Measurements from ENCODE around the gene CSTB. TPM values are rescaled to one million over a fixed set of nuclear protein-coding genes. Genes with fewer than 3 reads are reported as not detected.

CSTB gene
- total RNA-seq, 2 donors from 2014 or later = 13.3 to 34.7 TPM

- Histone ChIP-seq H3K4me1 (replicated peaks) (no peaks in the 10 kb centered on the region), H3K27me3 (replicated peaks; ENCODE audit: insufficient read depth) (no peaks in the 10 kb centered on the region), H3K36me3 (no peaks in the 10 kb centered on the region), H3K4me3 (no peak overlapping the region), H3K27ac (no peak overlapping the region), H3K9me3 (no peaks in the 10 kb centered on the region)
- WGBS = 82% methylated on average over 17 of the region's 17 CpGs
- DNase-seq (ENCODE audit: low spot score) = no peak
- TF ChIP-seq POLR2A (IDR thresholded peaks at IDR 0.05) = no peak
- intact Hi-C loops (cut with DNase I) = no loop called here
These were observed 7.1 kb upstream of the CSTB start for GRCh38 chr21:43783098-43783700.

GRCh38 chr21:43782431-43783097, 6.5 kb upstream of the CSTB start:
- H3K27me3 ChIP-seq (replicated peaks; ENCODE audit: insufficient read depth) = no peaks in the 10 kb centered on the region
- DNase-seq (ENCODE audit: low spot score) = no peak
- no peaks in the 10 kb centered on the region for H3K9me3 ChIP-seq
- TF ChIP-seq CTCF (IDR thresholded peaks at IDR 0.05) = no peak
- TF ChIP-seq POLR2A (IDR thresholded peaks at IDR 0.05) = no peak
- no peak for TF ChIP-seq POLR2AphosphoS5 (IDR thresholded peaks at IDR 0.05)
- no peaks in the 10 kb centered on the region for H3K36me3 ChIP-seq
- 73% methylated on average over 5 of the region's 5 CpGs for WGBS
- H3K4me1 ChIP-seq (replicated peaks) = no peaks in the 10 kb centered on the region
- no peak overlapping the region for H3K4me3 ChIP-seq
- intact Hi-C loops (cut with DNase I) = no loop called here
- H3K27ac ChIP-seq = no peak overlapping the region

GRCh38 chr21:43781846-43782245, 5.7 kb upstream of the CSTB start:
- H3K36me3 ChIP-seq = no peaks in the 10 kb centered on the region
- DNase-seq (ENCODE audit: low spot score) = no peak
- no peak overlapping the region for H3K27ac ChIP-seq
- H3K4me1 ChIP-seq (replicated peaks) = no peaks in the 10 kb centered on the region
- intact Hi-C loops (cut with DNase I) = no loop called here
- H3K27me3 ChIP-seq (replicated peaks; ENCODE audit: insufficient read depth) = no peaks in the 10 kb centered on the region
- H3K4me3 ChIP-seq = no peak overlapping the region
- TF ChIP-seq POLR2AphosphoS5 (IDR thresholded peaks at IDR 0.05) = no peak
- no peak for TF ChIP-seq CTCF (IDR thresholded peaks at IDR 0.05)
- TF ChIP-seq POLR2A (IDR thresholded peaks at IDR 0.05) = no peak
- WGBS = 82% methylated on average over 6 of the region's 6 CpGs
- no peaks in the 10 kb centered on the region for H3K9me3 ChIP-seq

GRCh38 chr21:43779660-43780059, 3.6 kb upstream of the CSTB start:
- intact Hi-C loops (cut with DNase I) = no loop called here
- no peak overlapping the region for H3K4me3 ChIP-seq
- no peak for DNase-seq (ENCODE audit: low spot score)
- no peaks in the 10 kb centered on the region for H3K36me3 ChIP-seq
- WGBS = 81% methylated on average over 5 of the region's 5 CpGs
- TF ChIP-seq POLR2AphosphoS5 (IDR thresholded peaks at IDR 0.05) (no peak), POLR2A (IDR thresholded peaks at IDR 0.05) (no peak), CTCF (IDR thresholded peaks at IDR 0.05) (no peak)
- no peaks in the 10 kb centered on the region for H3K4me1 ChIP-seq (replicated peaks)
- H3K27ac ChIP-seq = no peak overlapping the region
- H3K27me3 ChIP-seq (replicated peaks; ENCODE audit: insufficient read depth) = no peaks in the 10 kb centered on the region
- no peaks in the 10 kb centered on the region for H3K9me3 ChIP-seq

- H3K27me3 ChIP-seq (replicated peaks; ENCODE audit: insufficient read depth) = no peaks in the 10 kb centered on the region
- no peaks in the 10 kb centered on the region for H3K36me3 ChIP-seq
- H3K27ac ChIP-seq = no peak overlapping the region
- DNase-seq (ENCODE audit: low spot score) = no peak
- 42% methylated on average over 20 of the region's 20 CpGs for WGBS
- no peak overlapping the region for H3K4me3 ChIP-seq
- TF ChIP-seq CTCF (IDR thresholded peaks at IDR 0.05) (no peak), POLR2A (IDR thresholded peaks at IDR 0.05) (no peak), POLR2AphosphoS5 (IDR thresholded peaks at IDR 0.05) (no peak)
- H3K9me3 ChIP-seq = no peaks in the 10 kb centered on the region
- intact Hi-C loops (cut with DNase I) = no loop called here
- no peaks in the 10 kb centered on the region for H3K4me1 ChIP-seq (replicated peaks)
These were observed 2.6 kb upstream of the CSTB start for GRCh38 chr21:43778469-43779335.
